Activated T-cell treated with anti-CD3 and anti-CD28 coated beads, Interleukin-2, amount 50 U/mL, for 4 hours (primary cell): ENCODE data around the gene ZNF692. TPM values are rescaled to one million over a fixed set of nuclear protein-coding genes. Genes with fewer than 3 reads are reported as not detected.
A peak's percentile ranks its signal among the peaks of the same experiment; 100 is the strongest.

Source experiments
- ATAC-seq, 2 donors: fragments of 200-7000 bp; cut with Tn5 transposase; one replicate each; pipeline ENCODE4 v1.10.0; 2021
- DNase-seq: peaks from one replicate; pipeline ENCODE4 v3.0.0-alpha.2; 2020
- H3K27me3 Mint-ChIP-seq: one replicate; pipeline ENCODE4 v1.8.0; 2021; ENCODE audit warnings: low read depth, mixed read lengths
- H3K36me3 Mint-ChIP-seq: one replicate; pipeline ENCODE4 v1.8.0; 2022; ENCODE audit warnings: mixed read lengths; ENCODE audit not compliant: insufficient read depth
- H3K4me1 Mint-ChIP-seq: one replicate; pipeline ENCODE4 v1.8.0; 2021; ENCODE audit warnings: low read depth, mixed read lengths
- H3K4me3 Mint-ChIP-seq: one replicate; pipeline ENCODE4 v1.8.0; 2021; ENCODE audit warnings: mild to moderate bottlenecking, moderate library complexity, mixed read lengths
- H3K9me3 Mint-ChIP-seq: one replicate; pipeline ENCODE4 v1.8.0; 2021; ENCODE audit warnings: mixed read lengths
- total RNA-seq, 3 donors: library from RNA; stranded (reverse); gene quantifications; one replicate each; pipeline ENCODE4 v1.2.1, GENCODE V29; 2021

Gene ZNF692
- total RNA-seq, 3 donors from 2014 or later, result 59.8 to 72.6 (median 70.1) TPM

DNA sequence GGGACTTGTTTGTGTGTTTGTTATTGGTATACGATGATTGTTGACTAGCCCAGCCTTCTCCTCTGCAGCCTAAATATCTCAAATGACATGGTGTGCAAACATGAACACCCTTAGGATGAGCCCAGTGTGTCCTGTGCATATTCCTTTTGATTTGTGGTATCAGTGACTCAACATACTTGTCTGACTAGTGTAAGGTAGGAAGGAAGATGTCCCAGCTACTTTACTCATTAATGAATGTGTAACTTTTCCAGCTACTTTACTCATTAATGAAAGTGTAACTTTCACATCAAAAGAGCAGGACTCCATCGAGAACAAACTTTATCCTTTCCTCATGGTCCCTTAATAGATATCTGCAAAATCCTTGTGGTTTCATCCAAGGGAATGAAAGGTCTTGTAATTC lies 2.7 kb upstream of the ZNF692 start:
- Mint-ChIP-seq H3K4me3 (no peak overlapping the region), H3K27me3 (no peaks in the 10 kb centered on the region), H3K36me3 (no peaks in the 10 kb centered on the region), H3K9me3 (no peaks in the 10 kb centered on the region), H3K4me1 (peaks cover 45% of the 10 kb centered on the region)
- DNase-seq, result no peak
- ATAC-seq, result no peak

DNA sequence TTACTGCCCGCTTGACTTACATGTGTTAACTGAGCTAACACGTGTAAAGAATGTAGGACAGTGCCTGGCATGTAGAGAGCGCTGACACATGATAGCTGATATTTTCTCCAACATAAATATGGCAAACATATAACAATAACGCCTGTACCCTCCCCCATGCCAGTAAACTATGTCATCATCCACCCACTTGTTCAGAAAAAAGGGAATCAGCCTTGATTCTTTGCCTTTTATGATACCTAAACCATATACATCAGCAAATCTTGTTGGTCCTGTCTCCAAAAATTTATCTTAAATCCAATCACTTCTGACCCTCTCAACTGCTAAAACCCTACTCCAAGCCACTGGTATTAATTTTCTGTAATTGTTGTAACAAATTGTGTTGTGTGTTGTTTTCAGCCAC lies 1.1 kb upstream of the ZNF692 start:
- no peaks in the 10 kb centered on the region for H3K9me3 Mint-ChIP-seq
- no peak for DNase-seq
- H3K36me3 Mint-ChIP-seq, result peaks cover 4% of the 10 kb centered on the region
- no peaks in the 10 kb centered on the region for H3K27me3 Mint-ChIP-seq
- peaks cover 59% of the 10 kb centered on the region for H3K4me1 Mint-ChIP-seq
- H3K4me3 Mint-ChIP-seq, result peak overlapping the region; percentile 91
- ATAC-seq, result no peak

DNA sequence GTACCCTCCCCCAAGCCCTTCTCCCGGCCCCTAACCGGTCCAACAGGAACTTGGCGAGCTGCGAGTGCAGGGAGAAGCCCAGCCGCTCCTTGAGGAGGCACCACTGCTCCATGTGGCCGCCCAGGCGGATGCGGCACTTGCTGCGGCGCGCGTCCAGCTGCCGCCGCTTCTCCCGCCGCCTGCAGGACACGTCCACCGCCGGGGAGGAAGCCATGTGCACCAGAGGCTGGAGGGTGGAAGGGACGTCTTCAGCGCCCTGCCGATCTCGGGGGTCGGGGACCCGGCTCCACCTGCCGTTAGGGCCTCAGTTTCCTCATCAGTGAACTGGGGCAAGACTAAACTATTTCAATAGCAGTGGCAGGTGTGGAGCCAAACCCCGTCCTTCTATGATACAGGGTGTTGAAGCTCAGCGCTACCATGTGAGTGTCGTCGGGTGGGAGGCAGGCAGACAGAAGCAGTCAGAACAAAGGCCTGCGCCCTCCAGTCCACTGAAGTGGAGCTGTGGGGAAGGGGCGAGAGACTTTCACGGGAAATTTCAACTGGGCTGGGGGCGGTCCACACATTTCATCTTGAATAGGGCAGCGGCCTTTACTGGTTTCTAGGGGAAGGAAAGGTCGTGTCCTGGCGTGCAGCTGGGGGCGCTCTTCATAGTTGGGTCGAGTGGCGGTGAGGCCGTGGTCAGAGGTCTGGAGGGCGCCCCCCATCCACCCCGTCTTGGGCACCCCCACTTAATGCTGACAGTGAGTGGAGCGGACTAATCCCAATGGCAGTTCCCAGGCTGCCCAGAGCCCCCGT lies 592 bp downstream of the ZNF692 start:
- no peaks in the 10 kb centered on the region for H3K9me3 Mint-ChIP-seq
- H3K36me3 Mint-ChIP-seq, result peaks cover 6% of the 10 kb centered on the region
- H3K4me1 Mint-ChIP-seq, result peaks cover 56% of the 10 kb centered on the region
- H3K27me3 Mint-ChIP-seq, result no peaks in the 10 kb centered on the region
- H3K4me3 Mint-ChIP-seq, result peak overlapping the region; percentile 91
- DNase-seq (no peak), ATAC-seq (peak; percentile 29 to 30)

DNA sequence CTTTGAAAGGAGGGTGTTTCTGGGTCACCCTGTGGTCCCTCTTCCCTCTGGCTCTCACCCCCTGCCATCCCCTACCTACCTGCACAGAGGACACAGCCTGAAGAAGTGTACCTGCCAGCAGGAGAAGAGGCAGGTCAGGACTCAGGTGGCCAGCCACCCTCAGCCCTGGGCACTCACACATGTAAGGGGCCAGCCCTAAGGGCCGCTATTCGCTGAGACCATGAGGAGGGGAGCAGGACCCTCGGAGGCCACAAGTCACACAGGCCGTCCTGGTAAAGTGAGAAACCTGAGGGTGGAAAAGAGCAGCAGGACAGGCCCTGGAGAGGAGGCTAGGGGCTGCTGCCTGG lies 1.2 kb downstream of the ZNF692 start:
- Mint-ChIP-seq H3K9me3 (no peaks in the 10 kb centered on the region), H3K36me3 (peaks cover 6% of the 10 kb centered on the region), H3K27me3 (no peaks in the 10 kb centered on the region)

DNA sequence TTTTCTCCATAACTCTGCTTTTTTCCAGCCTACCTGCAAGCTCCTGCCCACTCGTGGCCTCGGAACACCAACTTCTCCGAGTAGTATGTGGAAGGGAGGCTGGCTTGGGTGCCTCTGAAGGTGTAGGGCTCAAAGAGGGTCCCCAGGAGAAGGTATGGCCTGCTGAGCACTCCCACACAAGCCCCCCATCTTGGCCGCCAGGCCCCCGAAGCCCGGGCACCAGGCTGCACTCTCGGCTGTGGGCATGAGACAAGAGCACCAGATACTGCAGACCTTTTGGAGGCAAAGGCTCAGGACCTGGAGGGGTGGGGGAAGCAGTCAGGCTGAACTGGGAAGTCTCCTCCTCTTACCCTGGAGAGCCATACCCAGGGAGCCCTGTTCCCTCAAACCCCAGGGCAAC lies 1.7 kb downstream of the ZNF692 start:
- no peak for DNase-seq

More for the DNA sequence above, 1.2 kb downstream of the ZNF692 start:
- H3K4me1 Mint-ChIP-seq, result peaks cover 52% of the 10 kb centered on the region
- DNase-seq (no peak), ATAC-seq (no peak)
- peak overlapping the region; percentile 91 for H3K4me3 Mint-ChIP-seq

DNA sequence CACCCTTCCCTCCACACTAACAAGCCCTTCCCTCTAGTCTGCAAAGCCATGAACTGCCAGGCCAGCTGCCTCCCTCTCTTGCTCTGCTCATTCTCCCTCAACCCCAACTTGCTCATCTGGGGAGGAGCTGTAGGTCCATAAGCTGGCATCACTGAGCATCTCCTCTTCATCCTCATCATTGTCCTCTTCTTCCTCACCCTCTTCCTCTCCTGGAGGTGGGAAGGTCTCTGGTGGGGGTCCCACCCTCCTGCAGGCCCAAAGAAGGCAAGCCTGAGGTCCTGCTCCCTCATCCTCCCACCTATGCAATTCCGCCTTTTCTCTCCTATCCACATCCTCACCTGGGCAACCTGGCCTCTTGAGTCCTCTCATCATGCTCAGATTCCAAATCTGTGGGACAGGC lies 2.7 kb downstream of the ZNF692 start:
- ATAC-seq (no peak), DNase-seq (no peak)
- no peaks in the 10 kb centered on the region for H3K9me3 Mint-ChIP-seq
- peaks cover 6% of the 10 kb centered on the region for H3K36me3 Mint-ChIP-seq
- no peak overlapping the region for H3K4me3 Mint-ChIP-seq
- H3K4me1 Mint-ChIP-seq, result peaks cover 47% of the 10 kb centered on the region
- H3K27me3 Mint-ChIP-seq, result no peaks in the 10 kb centered on the region

More for the DNA sequence above, 1.7 kb downstream of the ZNF692 start:
- Mint-ChIP-seq H3K4me1 (peaks cover 47% of the 10 kb centered on the region), H3K9me3 (no peaks in the 10 kb centered on the region), H3K4me3 (peak overlapping the region; percentile 91), H3K27me3 (no peaks in the 10 kb centered on the region), H3K36me3 (peaks cover 6% of the 10 kb centered on the region)
- ATAC-seq, result no peak

DNA sequence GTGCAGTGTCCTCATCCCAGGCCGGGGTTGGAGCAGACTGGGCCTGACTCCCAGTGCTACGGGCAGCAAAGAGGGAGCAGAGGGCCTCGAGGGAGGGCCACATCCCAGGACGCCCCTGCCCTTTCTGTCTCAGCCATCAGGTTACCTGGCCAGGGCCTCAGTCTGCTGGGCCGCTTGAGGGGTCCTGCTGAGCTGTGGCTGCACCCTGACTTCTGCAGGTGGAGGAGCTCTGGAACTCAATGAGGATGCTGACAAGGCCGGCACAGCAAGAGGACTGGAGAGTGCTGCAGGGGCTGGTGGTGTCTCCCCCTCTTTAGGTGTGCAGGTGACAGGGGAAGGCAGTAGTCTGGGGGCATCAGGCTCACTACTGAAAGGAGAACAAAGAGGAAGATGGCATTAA lies 3.3 kb downstream of the ZNF692 start:
- Mint-ChIP-seq H3K36me3 (peaks cover 6% of the 10 kb centered on the region), H3K4me1 (peaks cover 47% of the 10 kb centered on the region), H3K27me3 (no peaks in the 10 kb centered on the region), H3K9me3 (no peaks in the 10 kb centered on the region), H3K4me3 (no peak overlapping the region)
- ATAC-seq (no peak), DNase-seq (no peak)

DNA sequence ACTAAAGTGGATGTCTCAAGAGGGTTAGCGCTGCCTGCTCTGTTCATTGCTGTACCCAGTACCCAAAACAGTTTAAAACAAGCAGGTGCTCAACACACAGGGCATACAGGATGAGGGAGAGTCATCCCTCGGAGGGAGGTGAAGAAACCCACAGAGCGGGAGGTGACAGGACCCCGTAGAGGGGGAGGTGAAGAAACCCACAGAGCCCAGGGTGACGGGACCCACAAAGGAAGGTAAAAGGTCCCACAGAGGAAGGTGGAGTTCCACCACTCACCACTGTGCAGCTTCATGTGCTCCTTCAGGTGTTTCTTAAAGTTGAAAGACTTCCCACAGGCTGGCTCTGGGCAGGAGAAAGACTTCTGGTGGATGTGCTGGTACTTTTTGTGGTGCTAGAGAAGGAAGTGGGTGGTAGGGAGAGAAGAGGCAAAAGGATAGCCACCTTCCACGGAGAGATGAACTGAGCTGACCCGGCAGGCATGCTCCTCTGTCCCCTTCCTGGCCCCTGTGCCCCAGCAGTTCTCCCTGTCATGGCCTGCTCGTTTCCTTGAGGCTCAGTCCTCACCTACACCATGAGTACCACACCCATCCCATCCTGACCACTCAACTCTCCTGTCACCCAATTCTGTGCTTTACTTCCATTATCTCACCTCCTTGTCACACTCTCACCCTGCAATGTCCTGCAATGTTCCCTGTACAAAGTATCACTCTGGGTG lies 5.1 kb downstream of the ZNF692 start:
- Mint-ChIP-seq H3K4me1 (peaks cover 36% of the 10 kb centered on the region), H3K4me3 (peak overlapping the region; percentile 27), H3K27me3 (no peaks in the 10 kb centered on the region), H3K36me3 (peaks cover 9% of the 10 kb centered on the region), H3K9me3 (no peaks in the 10 kb centered on the region)
- ATAC-seq (peak in 1 of 2 donors; percentile 37), DNase-seq (peak; percentile 20)

DNA sequence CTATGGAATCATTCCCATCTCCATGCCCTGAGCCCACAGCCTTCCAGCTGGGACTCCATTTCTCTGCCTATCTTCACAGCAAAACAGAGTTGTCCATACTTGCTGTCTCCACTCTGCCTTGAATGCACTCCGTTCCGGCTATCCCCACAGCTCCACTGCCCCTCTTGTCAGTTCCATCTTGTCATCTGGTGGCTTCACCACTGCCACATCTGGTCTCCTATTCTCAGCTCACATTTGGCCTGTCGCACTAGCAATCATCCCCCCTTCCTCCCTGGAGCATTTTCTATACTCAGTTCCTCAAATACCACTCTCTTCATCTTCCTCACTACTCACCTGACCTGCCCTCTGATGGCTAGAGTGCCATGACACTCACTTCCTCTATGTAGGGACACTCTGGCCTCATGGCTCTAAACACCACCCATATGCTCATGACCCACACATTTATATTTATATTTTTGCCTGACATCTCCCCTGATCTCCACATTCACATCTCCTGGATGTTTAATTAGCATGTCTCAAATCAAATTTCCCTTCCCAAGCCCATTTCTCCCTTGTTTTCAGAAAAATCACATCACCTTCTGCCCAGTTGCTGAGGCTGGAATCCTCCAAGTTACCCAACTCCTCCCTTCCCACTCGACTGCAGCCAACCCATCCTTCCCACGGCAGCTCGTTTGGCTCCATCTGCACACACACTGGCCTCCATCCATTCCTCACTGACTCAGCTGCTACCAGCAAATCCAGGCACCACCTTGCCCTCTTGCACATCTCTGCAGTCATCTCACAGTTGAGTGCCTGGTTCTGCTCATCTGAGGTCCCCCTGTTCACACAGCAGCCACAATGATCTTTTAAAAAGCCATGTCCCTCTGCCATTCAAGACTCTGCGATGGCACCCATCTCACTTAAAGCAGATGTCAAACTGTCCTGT lies 6.1 kb downstream of the ZNF692 start:
- no peaks in the 10 kb centered on the region for H3K9me3 Mint-ChIP-seq
- no peak overlapping the region for H3K4me3 Mint-ChIP-seq
- peaks cover 14% of the 10 kb centered on the region for H3K36me3 Mint-ChIP-seq
- H3K4me1 Mint-ChIP-seq, result peaks cover 28% of the 10 kb centered on the region
- no peak for ATAC-seq
- DNase-seq, result no peak
- H3K27me3 Mint-ChIP-seq, result no peaks in the 10 kb centered on the region

DNA sequence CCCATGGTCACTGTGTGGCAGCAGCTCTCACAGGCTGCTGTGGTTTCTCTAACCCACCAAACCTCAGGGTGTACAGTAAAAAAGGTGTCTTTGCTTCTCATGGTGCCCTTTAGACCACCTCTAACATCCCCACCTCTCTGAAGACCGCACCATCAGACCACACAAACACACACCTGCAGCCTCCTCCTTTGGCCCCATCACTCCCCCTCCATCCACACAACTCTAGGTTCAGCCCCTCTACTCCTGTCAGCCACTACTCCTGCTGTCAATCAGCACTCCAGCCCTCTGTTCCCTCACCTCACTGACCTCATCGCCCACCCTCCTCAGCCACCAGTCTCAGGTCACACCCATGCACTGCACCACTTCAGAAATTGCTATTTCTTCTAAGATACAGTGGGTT lies 7.5 kb downstream of the ZNF692 start:
- Mint-ChIP-seq H3K4me3 (no peak overlapping the region), H3K9me3 (no peaks in the 10 kb centered on the region), H3K4me1 (peaks cover 18% of the 10 kb centered on the region), H3K27me3 (no peaks in the 10 kb centered on the region), H3K36me3 (peaks cover 22% of the 10 kb centered on the region)
- DNase-seq, result no peak
- no peak for ATAC-seq

DNA sequence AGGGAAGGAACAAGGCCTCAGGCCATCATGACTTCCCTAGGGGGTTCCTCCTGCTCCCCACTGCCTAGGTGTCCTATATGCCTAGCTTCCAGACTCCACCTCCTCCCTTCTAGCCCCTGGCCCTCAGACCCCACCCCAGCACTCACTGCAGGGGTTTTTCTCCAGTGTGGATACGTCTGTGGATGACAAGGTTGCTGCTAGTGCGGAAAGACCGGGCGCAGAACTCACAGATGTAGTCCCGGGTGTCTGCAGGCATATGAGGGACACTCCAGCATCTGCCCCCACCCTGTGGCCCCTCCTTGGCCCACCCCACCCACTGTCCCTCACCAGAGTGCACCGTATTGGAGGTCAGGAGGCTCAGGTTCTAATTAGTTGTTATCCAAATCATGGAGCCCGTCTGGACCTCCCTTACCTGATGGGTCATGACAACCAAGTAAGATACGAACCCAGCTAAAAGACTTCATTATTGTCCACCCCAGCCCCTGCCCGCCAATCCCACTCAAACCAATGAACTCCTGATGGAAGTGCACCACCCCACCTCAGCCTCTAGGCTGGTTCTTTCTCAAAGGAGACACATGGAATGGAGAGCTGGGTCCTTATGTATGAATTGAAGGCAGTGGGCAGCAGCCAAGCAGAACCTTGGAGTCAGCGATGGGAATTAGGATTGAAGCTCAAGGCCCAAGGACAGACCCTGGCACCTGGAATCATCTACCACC lies 8.2 kb downstream of the ZNF692 start:
- ATAC-seq (no peak), DNase-seq (no peak)
- Mint-ChIP-seq H3K9me3 (no peaks in the 10 kb centered on the region), H3K4me3 (no peak overlapping the region), H3K27me3 (no peaks in the 10 kb centered on the region), H3K4me1 (peaks cover 11% of the 10 kb centered on the region), H3K36me3 (peaks cover 18% of the 10 kb centered on the region)

DNA sequence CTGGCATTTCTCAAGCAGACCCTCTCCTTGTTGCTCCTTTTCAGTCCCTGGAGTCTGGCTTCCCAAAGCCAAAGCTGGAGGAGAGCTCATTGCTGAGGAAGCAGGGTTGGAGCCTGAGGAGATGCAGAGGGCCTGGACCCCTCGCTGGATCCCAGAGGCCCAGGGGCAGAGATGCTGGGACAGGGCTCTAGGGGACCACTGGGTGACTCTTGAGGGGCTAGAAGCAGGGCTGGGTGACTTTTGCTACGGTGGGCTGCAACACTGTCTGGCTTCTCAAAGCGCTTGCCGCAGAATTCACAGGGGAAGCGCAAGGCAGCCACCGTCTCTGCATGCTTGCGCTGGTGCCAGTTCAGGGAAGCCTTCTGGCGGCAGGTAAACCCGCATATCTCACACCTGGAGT lies 8.8 kb downstream of the ZNF692 start:
- H3K4me1 Mint-ChIP-seq, result peaks cover 7% of the 10 kb centered on the region
- DNase-seq (no peak), ATAC-seq (no peak)
- no peak overlapping the region for H3K4me3 Mint-ChIP-seq
- peaks cover 20% of the 10 kb centered on the region for H3K36me3 Mint-ChIP-seq
- no peaks in the 10 kb centered on the region for H3K27me3 Mint-ChIP-seq
- no peaks in the 10 kb centered on the region for H3K9me3 Mint-ChIP-seq

DNA sequence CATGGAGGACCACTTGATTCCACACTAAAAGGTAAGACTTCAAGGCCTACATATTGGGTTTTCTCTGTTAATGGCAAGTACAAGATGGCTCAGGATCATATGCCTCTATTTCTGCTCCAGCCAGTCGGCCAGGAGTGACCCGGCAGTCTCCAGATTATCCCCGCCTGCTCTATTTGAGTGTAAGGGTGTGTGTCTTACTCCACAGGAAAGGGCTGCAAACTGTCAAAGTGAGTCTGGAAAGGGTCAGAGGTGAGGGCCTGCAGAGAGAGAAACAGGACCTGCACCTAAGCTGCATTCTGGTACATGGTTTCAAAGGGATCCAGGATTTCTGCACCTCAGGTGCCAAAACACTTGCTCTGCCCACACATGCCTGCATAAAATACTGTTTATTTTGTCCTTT lies 9.2 kb downstream of the ZNF692 start:
- Mint-ChIP-seq H3K36me3 (peaks cover 20% of the 10 kb centered on the region), H3K4me3 (no peak overlapping the region), H3K4me1 (peaks cover 2% of the 10 kb centered on the region), H3K9me3 (no peaks in the 10 kb centered on the region), H3K27me3 (no peaks in the 10 kb centered on the region)
- DNase-seq (no peak), ATAC-seq (no peak)

DNA sequence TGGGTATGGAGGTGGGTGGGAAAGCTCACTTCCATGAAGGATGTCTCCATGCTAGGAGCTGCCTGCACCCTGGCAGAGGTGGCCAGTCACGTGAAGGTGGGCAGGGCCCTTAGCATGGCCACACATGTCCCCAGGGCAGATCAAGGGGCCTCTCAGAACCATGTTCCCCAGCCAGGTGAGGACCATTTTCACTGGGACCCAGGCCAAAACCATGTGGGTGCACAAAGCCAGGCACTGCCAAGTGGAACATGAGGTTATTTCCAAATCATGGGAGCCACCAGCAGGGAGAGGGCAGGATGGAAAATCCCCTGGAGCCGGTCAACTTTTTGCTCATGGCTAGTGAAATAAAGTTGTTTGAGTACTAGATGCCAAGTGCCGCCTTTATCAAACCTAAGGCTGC lies 9.7 kb downstream of the ZNF692 start:
- ATAC-seq (no peak), DNase-seq (no peak)
- Mint-ChIP-seq H3K27me3 (no peaks in the 10 kb centered on the region), H3K36me3 (peaks cover 19% of the 10 kb centered on the region), H3K9me3 (no peaks in the 10 kb centered on the region), H3K4me1 (no peaks in the 10 kb centered on the region), H3K4me3 (no peak overlapping the region)
